PC-3 (cell line): ENCODE results near the gene CNP.

Source experiments
- CTCF ChIP-seq: fragments of 300-600 bp; sonication (generic); conservative IDR thresholded peaks from 2 replicates; pipeline ENCODE4 v1.5.1; 2017; ENCODE audit warnings: antibody characterized with exemption, low read depth, mild to moderate bottlenecking, low read length
- EZH2 ChIP-seq: fragments of 300-600 bp; sonication (generic); IDR thresholded peaks from one replicate; pipeline ENCODE4 v1.6.1; 2017; ENCODE audit warnings: antibody characterized with exemption, mild to moderate bottlenecking, low read length; ENCODE audit not compliant: unreplicated experiment
- EZH2phosphoT487 ChIP-seq: fragments of 300-600 bp; sonication (generic); IDR thresholded peaks from 2 replicates; pipeline ENCODE4 v1.6.1; 2018; ENCODE audit warnings: mild to moderate bottlenecking, antibody characterized with exemption, low read length, borderline replicate concordance

GRCh38 chr17:41971721-41972523 is 5.3 kb downstream of the CNP start:
- no peak for TF ChIP-seq CTCF
- TF ChIP-seq EZH2phosphoT487, result no peak
- TF ChIP-seq EZH2, result no peak
